ENCODE measurements around the gene OGFR.

GRCh38 chr20:62858058-62858830 lies 53.6 kb downstream of the OGFR start:
- TF ChIP-seq, protein P1, sequence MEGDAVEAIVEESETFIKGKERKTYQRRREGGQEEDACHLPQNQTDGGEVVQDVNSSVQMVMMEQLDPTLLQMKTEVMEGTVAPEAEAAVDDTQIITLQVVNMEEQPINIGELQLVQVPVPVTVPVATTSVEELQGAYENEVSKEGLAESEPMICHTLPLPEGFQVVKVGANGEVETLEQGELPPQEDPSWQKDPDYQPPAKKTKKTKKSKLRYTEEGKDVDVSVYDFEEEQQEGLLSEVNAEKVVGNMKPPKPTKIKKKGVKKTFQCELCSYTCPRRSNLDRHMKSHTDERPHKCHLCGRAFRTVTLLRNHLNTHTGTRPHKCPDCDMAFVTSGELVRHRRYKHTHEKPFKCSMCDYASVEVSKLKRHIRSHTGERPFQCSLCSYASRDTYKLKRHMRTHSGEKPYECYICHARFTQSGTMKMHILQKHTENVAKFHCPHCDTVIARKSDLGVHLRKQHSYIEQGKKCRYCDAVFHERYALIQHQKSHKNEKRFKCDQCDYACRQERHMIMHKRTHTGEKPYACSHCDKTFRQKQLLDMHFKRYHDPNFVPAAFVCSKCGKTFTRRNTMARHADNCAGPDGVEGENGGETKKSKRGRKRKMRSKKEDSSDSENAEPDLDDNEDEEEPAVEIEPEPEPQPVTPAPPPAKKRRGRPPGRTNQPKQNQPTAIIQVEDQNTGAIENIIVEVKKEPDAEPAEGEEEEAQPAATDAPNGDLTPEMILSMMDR (IDR thresholded peaks at IDR 0.05) = no peak
- no peak for TF ChIP-seq EZH2 (IDR thresholded peaks at IDR 0.05)

Measured in neural progenitor cell (in vitro differentiated cells).